B cell (primary cell): ENCODE measurements around the gene MYCBP2. TPM values are rescaled to one million over a fixed set of nuclear protein-coding genes. Genes with fewer than 3 reads are reported as not detected.

ENCODE experiments used
- ATAC-seq: fragments of 200-7000 bp; cut with Tn5 transposase; one replicate; pipeline ENCODE4 v1.10.0; 2021; ENCODE audit warnings: low read depth, mild to moderate bottlenecking, moderate number of reproducible peaks, moderate library complexity
- CTCF ChIA-PET: fragments of 350-600 bp; sonication (Branson Sonifier 250); formaldehyde crosslinking; loops from one replicate; lab custom pipeline; 2021; ENCODE audit warnings: antibody characterized with exemption, inconsistent platforms; lab: Charles Lee
- POLR2A ChIA-PET: fragments of 350-600 bp; sonication (Branson Sonifier 250); formaldehyde crosslinking; loops from one replicate; lab custom pipeline; 2021; ENCODE audit warnings: antibody characterized with exemption; lab: Charles Lee
- DNase-seq: peaks from one replicate; pipeline ENCODE4 v3.0.0; 2013
- H2AFZ ChIP-seq: 2 replicates; pipeline ENCODE4 v1.6.1; 2012; ENCODE audit warnings: mild to moderate bottlenecking, low read depth, low read length; ENCODE audit not compliant: insufficient read depth, poor library complexity, severe bottlenecking
- H3K27ac ChIP-seq, 2 donors: 1 replicate in 1 of 2; 2 replicates in 1 of 2; pipeline ENCODE4 v1.5.1; 2012 to 2013; ENCODE audit warnings: low read length in 2 of 2, mild to moderate bottlenecking in 2 of 2, moderate library complexity in 1 of 2
- H3K27me3 ChIP-seq, 4 experiments: fragments of 200-600 bp in 1 of 4; sonication (generic) in 1 of 4; replicated peaks in 1 of 4; 1 replicate in 2 of 4; 2 replicates in 2 of 4; pipeline versions ENCODE4 v1.6.1 to v1.7.0; 2013 to 2016; ENCODE audit warnings: low read length in 3 of 4, mild to moderate bottlenecking in 2 of 4, mixed read lengths in 1 of 4, moderate library complexity in 1 of 4; ENCODE audit not compliant: insufficient read depth in 4 of 4, control insufficient read depth in 3 of 4; ENCODE audit errors: control extremely low read depth in 1 of 4
- H3K36me3 ChIP-seq, 2 experiments: replicated peaks in 1 of 2; 1 replicate in 1 of 2; 2 replicates in 1 of 2; pipeline versions ENCODE4 v1.6.1 to v1.7.1; 2013; ENCODE audit warnings: low read length in 1 of 2; ENCODE audit not compliant: insufficient read depth in 2 of 2, control insufficient read depth in 1 of 2; ENCODE audit errors: control extremely low read depth in 1 of 2, extremely low read depth in 1 of 2
- H3K4me1 ChIP-seq, 2 donors: fragments of 200-600 bp in 1 of 2; sonication (generic) in 1 of 2; 1 replicate in 1 of 2; 2 replicates in 1 of 2; pipeline versions ENCODE4 v1.5.1 to v1.6.1; 2013 to 2017; ENCODE audit warnings: low read length in 2 of 2; ENCODE audit not compliant: control insufficient read depth in 2 of 2, insufficient read depth in 2 of 2
- H3K4me2 ChIP-seq: replicated peaks from 2 replicates; pipeline ENCODE3; 2012; ENCODE audit warnings: mild to moderate bottlenecking, low read depth, low read length; ENCODE audit not compliant: poor library complexity, severe bottlenecking
- H3K4me3 ChIP-seq, 5 experiments: fragments of 200-600 bp in 1 of 5; sonication (generic) in 1 of 5; 1 replicate in 3 of 5; 2 replicates in 2 of 5; pipeline versions ENCODE4 v1.5.1 to v1.7.0; 2011 to 2016; ENCODE audit warnings: low read length in 4 of 5, mild to moderate bottlenecking in 4 of 5, low read depth in 2 of 5, control low read depth in 1 of 5, moderate library complexity in 1 of 5; ENCODE audit not compliant: insufficient read depth in 1 of 5; ENCODE audit errors: control extremely low read depth in 1 of 5, extremely low read depth in 1 of 5
- H3K79me2 ChIP-seq: fragments of 200-600 bp; sonication (generic); one replicate; pipeline ENCODE4 v1.6.0; 2016; ENCODE audit warnings: low read length; ENCODE audit not compliant: control insufficient read depth, insufficient read depth
- H3K9ac ChIP-seq: fragments of 200-600 bp; sonication (generic); 2 replicates; pipeline ENCODE4 v1.6.1; 2017; ENCODE audit warnings: mild to moderate bottlenecking, low read length, moderate library complexity
- H3K9me3 ChIP-seq, 3 donors: one replicate each; pipeline versions ENCODE4 v1.6.1 to v1.7.1; 2013; ENCODE audit warnings: low read length in 2 of 3; ENCODE audit not compliant: control insufficient read depth in 2 of 3, insufficient read depth in 1 of 3; ENCODE audit errors: control extremely low read depth in 1 of 3
- H4K20me1 ChIP-seq: 2 replicates; pipeline ENCODE4 v1.6.0; 2012; ENCODE audit warnings: mild to moderate bottlenecking, low read length; ENCODE audit not compliant: insufficient read depth, control insufficient read depth, poor library complexity, severe bottlenecking
- H3K27ac Mint-ChIP-seq: one replicate; pipeline ENCODE4 v1.8.0; 2021; ENCODE audit warnings: mixed read lengths
- H3K27me3 Mint-ChIP-seq: one replicate; pipeline ENCODE4 v1.8.0; 2021; ENCODE audit warnings: mixed read lengths
- H3K4me1 Mint-ChIP-seq: one replicate; pipeline ENCODE4 v1.8.0; 2021; ENCODE audit warnings: mixed read lengths
- H3K4me3 Mint-ChIP-seq: one replicate; pipeline ENCODE4 v1.8.0; 2021; ENCODE audit warnings: mixed read lengths
- H3K9me3 Mint-ChIP-seq: one replicate; pipeline ENCODE4 v1.8.0; 2022; ENCODE audit warnings: mixed read lengths; ENCODE audit not compliant: insufficient read depth
- EZH2 ChIP-seq: IDR thresholded peaks from 2 replicates; pipeline ENCODE4 v1.6.1; 2012; ENCODE audit warnings: borderline replicate concordance, low read depth, mild to moderate bottlenecking, moderate library complexity, low read length; ENCODE audit not compliant: insufficient read depth, poor library complexity, severe bottlenecking
- WGBS: methylation state at CpG from one replicate; pipeline ENCODE4 v1.1.5; 2013; ENCODE audit warnings: missing lambda C conversion rate; ENCODE audit not compliant: insufficient coverage; 5-methylcytosine and 5-hydroxymethylcytosine counted together
- intact Hi-C: fragments of 100-400 bp; cut with micrococcal nuclease; formaldehyde crosslinking; loops from one replicate; pipeline ENCODE4 v1.10.0; 2022
- polyA plus RNA-seq: library from polyadenylated mRNA; depleted of rRNA; stranded (reverse); fragments of >200 nt; gene quantifications from 2 replicates; pipeline ENCODE4 v1.2.3, GENCODE V29; 2012
- total RNA-seq, 2 donors: library from RNA; stranded (reverse); fragments of 120-200 nt in 1 of 2; gene quantifications; 1 replicate in 1 of 2; 2 replicates in 1 of 2; pipeline versions ENCODE4 v1.2.3 to v1.2.4, GENCODE V29; 2013 to 2022
- TF ChIP-seq, protein P1 (sequence below): fragments of 200-600 bp; IDR thresholded peaks from one replicate; pipeline ENCODE4 v1.8.0; 2022; ENCODE audit warnings: antibody characterized with exemption, mild to moderate bottlenecking

Gene MYCBP2
- total and polyA plus RNA-seq, 2 donors (not counting 1 experiment from before 2014, with no cell fraction given) = 84.0 to 237 TPM

DNA sequence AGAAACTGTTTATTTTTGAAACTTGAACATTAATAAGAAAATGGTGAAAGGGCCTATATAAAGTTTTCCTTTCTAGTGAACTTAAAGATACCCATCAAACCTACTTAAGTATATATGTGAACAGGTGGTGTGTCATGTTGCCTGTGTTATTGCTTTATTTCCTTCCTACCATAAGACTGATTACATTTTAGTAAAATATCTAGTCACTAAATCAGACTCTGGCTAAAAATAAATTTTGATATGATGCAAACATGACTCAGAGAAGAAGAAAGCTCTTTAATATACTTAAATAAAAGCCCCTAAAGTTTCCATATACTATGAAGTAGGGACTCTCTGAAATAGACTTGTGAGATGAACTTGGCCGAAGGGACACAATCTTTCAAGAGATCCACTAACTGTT is 264.8 kb downstream of the MYCBP2 start:
- Mint-ChIP-seq H3K27ac (no peak overlapping the region), H3K27me3 (no peaks in the 10 kb centered on the region), H3K4me1 (peaks cover 12% of the 10 kb centered on the region), H3K4me3 (no peak overlapping the region), H3K9me3 (no peaks in the 10 kb centered on the region)
- TF ChIP-seq, protein P1, sequence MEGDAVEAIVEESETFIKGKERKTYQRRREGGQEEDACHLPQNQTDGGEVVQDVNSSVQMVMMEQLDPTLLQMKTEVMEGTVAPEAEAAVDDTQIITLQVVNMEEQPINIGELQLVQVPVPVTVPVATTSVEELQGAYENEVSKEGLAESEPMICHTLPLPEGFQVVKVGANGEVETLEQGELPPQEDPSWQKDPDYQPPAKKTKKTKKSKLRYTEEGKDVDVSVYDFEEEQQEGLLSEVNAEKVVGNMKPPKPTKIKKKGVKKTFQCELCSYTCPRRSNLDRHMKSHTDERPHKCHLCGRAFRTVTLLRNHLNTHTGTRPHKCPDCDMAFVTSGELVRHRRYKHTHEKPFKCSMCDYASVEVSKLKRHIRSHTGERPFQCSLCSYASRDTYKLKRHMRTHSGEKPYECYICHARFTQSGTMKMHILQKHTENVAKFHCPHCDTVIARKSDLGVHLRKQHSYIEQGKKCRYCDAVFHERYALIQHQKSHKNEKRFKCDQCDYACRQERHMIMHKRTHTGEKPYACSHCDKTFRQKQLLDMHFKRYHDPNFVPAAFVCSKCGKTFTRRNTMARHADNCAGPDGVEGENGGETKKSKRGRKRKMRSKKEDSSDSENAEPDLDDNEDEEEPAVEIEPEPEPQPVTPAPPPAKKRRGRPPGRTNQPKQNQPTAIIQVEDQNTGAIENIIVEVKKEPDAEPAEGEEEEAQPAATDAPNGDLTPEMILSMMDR = no peak
- TF ChIP-seq EZH2 = no peak
- Histone ChIP-seq H3K4me3 (no peak overlapping the region), H3K27me3 (no peaks in the 10 kb centered on the region), H3K27ac (no peak overlapping the region), H3K4me1 (peaks cover 8 to 13% of the 10 kb centered on the region in 2 donors), H3K9ac (no peak overlapping the region), H3K36me3 (peaks cover 3 to 61% of the 10 kb centered on the region in 2 experiments), H4K20me1 (no peaks in the 10 kb centered on the region), H3K9me3 (no peaks in the 10 kb centered on the region), H3K4me2 (no peak overlapping the region), H3K79me2 (peaks cover 2% of the 10 kb centered on the region), H2AFZ (no peak overlapping the region)
- no peak for DNase-seq
- POLR2A ChIA-PET = no interaction called here
- no peak for ATAC-seq
- no CpG with 5 or more reads among the region's 1 CpG for WGBS
- CTCF ChIA-PET = no interaction called here
- intact Hi-C loops = loop anchor here (5.0 kb wide), 1 partner anchor 45 kb away; no protein-coding TSS in a partner anchor

DNA sequence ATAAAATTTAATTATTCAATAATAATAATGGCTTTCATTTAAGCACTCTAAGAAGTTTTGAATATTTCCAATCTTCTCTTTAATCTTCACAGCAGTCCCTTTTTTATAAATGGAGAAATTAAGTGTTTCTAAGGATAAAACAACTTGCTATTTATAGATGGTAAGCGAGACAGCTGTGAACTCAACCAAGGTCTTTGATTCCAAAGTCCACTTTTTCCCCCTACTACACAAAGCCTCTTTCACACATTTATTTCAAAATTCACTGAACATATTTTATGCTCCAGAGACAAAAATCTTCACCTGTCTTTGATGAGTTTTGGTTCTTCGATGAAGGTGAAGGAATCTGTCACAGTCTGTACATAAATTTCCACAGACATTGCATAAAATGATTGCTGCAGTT is 265.5 kb downstream of the MYCBP2 start:
- ChIA-PET CTCF (no interaction called here), POLR2A (no interaction called here)
- DNase-seq = no peak
- TF ChIP-seq, protein P1 = no peak
- TF ChIP-seq EZH2 = no peak
- Histone ChIP-seq H3K9me3 (no peaks in the 10 kb centered on the region), H3K4me2 (no peak overlapping the region), H3K79me2 (peaks cover 2% of the 10 kb centered on the region), H3K36me3 (peaks cover 3 to 66% of the 10 kb centered on the region in 2 experiments), H4K20me1 (no peaks in the 10 kb centered on the region), H3K9ac (no peak overlapping the region), H2AFZ (no peak overlapping the region), H3K27ac (no peak overlapping the region), H3K27me3 (no peaks in the 10 kb centered on the region), H3K4me3 (no peak overlapping the region), H3K4me1 (peaks cover 8 to 13% of the 10 kb centered on the region in 2 donors)
- H3K4me1 Mint-ChIP-seq = peaks cover 11% of the 10 kb centered on the region
- ATAC-seq = no peak
- intact Hi-C loops = loop anchor here (5.0 kb wide), 1 partner anchor 44 kb away; no protein-coding TSS in a partner anchor
- H3K9me3 Mint-ChIP-seq = no peaks in the 10 kb centered on the region
- H3K4me3 Mint-ChIP-seq = no peak overlapping the region
- H3K27me3 Mint-ChIP-seq = no peaks in the 10 kb centered on the region
- no CpG with 5 or more reads among the region's 2 CpGs for WGBS
- no peak overlapping the region for H3K27ac Mint-ChIP-seq
